BJ (cell line): ENCODE measurements around the gene TBCEL. TPM values are rescaled to one million over a fixed set of nuclear protein-coding genes. Genes with fewer than 3 reads are reported as not detected.

Experiments used
- CTCF ChIA-PET: fragments of 350-600 bp; formaldehyde crosslinking; extraction: SDS; loops from one replicate; lab custom pipeline; 2021; ENCODE audit warnings: antibody characterized with exemption, inconsistent platforms; lab: Yijun Ruan, JAX
- POLR2A ChIA-PET: fragments of 300-600 bp; sonication (Branson Sonifier 250); formaldehyde crosslinking; extraction: SDS; loops from one replicate; lab custom pipeline; 2021; ENCODE audit warnings: antibody characterized with exemption; lab: Charles Lee
- DNase-seq: peaks from one replicate; pipeline ENCODE4 v3.0.0-alpha.2; 2011; ENCODE audit warnings: low read depth
- H3K27me3 ChIP-seq: 2 replicates; pipeline ENCODE4 v1.6.0; 2011; ENCODE audit warnings: low read length; ENCODE audit not compliant: control insufficient read depth, insufficient read depth
- H3K36me3 ChIP-seq: 2 replicates; pipeline ENCODE4 v1.5.1; 2011; ENCODE audit warnings: low read length; ENCODE audit not compliant: control insufficient read depth, insufficient read depth
- H3K4me3 ChIP-seq: 2 replicates; pipeline ENCODE4 v1.5.1; 2011; ENCODE audit warnings: low read depth, mild to moderate bottlenecking, control low read depth, low read length
- polyA plus RNA-seq: library from polyadenylated mRNA; depleted of rRNA; stranded (reverse); fragments of >200 nt; gene quantifications from 2 replicates; pipeline ENCODE4 v1.2.3, GENCODE V29; 2011
- TF ChIP-seq, protein P1 (sequence below): IDR thresholded peaks from 2 replicates; pipeline ENCODE4 v1.5.1; 2011; ENCODE audit warnings: low read depth, mild to moderate bottlenecking, control low read depth, inconsistent platforms, low read length, moderate library complexity; ENCODE audit not compliant: insufficient read depth

Gene TBCEL
- polyA plus RNA-seq, 1 experiment: 8.6 TPM

DNA sequence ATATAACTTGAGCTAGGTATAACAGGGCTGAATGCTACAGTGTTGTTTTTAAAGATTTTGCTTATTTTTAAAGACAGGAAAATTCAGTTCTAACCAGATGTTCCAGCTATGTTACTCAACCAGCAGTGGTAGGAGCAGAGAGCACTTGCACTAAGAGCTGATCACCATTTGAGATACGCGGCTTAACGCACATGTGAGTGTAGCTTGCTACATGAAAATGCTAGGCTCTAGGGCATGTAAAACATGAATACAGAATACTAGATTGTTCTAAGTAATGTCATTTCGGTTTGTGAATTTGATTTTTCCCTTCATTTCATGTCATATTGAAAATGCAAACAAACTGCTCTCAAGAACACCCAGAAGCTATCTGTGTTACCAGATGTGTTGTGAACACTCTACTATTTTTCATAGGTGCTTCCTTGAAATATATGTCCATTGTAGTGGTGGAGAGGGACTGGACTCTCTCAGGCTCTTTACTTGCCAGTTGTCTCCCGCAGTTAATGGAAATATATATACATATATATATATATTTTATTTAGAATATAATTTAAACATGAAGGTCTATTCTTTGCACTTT lies 66.3 kb downstream of the TBCEL start:
- CTCF ChIA-PET: no interaction called here
- H3K36me3 ChIP-seq: peaks cover 2% of the 10 kb centered on the region; the same call in 1 of the 2 replicates
- TF ChIP-seq, protein P1, sequence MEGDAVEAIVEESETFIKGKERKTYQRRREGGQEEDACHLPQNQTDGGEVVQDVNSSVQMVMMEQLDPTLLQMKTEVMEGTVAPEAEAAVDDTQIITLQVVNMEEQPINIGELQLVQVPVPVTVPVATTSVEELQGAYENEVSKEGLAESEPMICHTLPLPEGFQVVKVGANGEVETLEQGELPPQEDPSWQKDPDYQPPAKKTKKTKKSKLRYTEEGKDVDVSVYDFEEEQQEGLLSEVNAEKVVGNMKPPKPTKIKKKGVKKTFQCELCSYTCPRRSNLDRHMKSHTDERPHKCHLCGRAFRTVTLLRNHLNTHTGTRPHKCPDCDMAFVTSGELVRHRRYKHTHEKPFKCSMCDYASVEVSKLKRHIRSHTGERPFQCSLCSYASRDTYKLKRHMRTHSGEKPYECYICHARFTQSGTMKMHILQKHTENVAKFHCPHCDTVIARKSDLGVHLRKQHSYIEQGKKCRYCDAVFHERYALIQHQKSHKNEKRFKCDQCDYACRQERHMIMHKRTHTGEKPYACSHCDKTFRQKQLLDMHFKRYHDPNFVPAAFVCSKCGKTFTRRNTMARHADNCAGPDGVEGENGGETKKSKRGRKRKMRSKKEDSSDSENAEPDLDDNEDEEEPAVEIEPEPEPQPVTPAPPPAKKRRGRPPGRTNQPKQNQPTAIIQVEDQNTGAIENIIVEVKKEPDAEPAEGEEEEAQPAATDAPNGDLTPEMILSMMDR: no peak
- H3K27me3 ChIP-seq: no peaks in the 10 kb centered on the region
- POLR2A ChIA-PET: no interaction called here
- no peak for DNase-seq
- no peak overlapping the region for H3K4me3 ChIP-seq

DNA sequence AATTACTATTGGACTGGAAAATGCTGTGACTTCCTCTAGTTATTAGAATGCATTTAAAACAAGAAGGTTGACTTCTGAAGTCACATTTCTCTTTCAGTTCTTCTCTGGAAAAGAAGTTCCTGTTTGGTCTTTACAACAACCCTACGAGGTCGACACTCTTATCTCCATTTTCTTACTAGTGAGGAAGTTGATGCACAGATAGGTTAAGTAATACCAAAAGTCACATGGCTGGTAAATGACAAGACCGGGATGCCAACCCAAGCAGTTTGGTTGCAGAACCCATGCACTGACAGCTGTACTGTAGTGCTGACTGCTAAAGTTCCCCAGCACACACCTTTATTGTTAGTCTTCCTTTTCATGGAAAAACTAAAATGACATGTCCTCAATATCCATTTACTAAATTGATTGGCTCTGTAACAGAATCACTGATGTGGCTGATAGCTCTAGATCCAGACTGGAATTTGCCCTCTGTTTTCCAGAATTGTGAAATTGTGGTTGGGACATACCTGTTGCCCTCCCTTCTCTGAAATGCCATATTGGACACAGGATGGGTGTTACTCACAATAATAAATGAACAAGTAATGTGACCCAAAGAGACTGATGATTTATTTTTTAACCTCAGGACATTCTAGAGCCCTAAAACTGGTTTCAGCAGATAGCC lies 67.7 kb downstream of the TBCEL start:
- Histone ChIP-seq H3K4me3 (no peak overlapping the region), H3K36me3 (peaks cover 2% of the 10 kb centered on the region; the same call in 1 of the 2 replicates), H3K27me3 (no peaks in the 10 kb centered on the region)
- CTCF ChIA-PET: no interaction called here
- TF ChIP-seq, protein P1: no peak
- POLR2A ChIA-PET: no interaction called here
- DNase-seq: no peak

DNA sequence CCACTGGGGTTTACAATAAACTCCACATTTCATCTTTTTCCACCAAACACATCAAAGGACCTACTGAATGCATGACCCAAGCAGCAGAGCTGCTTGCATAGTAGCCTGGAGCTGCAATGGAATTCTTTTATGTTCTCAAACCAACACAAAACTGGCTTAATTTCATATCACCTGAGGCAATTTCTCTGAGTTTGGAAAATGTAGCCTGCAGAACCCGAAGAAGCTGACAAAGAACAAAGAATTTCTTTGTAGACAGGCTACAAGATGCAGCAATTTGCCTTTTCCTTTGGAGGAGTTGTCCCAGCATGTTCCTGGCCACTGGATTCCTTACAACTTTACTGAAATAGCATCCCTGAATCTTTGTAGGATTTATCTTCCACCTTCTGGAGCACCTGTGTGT lies 71.7 kb downstream of the TBCEL start:
- no peak for DNase-seq
- TF ChIP-seq, protein P1: no peak
- Histone ChIP-seq H3K27me3 (no peaks in the 10 kb centered on the region), H3K4me3 (no peak overlapping the region), H3K36me3 (no peaks in the 10 kb centered on the region)
- CTCF ChIA-PET: no interaction called here
- POLR2A ChIA-PET: no interaction called here

DNA sequence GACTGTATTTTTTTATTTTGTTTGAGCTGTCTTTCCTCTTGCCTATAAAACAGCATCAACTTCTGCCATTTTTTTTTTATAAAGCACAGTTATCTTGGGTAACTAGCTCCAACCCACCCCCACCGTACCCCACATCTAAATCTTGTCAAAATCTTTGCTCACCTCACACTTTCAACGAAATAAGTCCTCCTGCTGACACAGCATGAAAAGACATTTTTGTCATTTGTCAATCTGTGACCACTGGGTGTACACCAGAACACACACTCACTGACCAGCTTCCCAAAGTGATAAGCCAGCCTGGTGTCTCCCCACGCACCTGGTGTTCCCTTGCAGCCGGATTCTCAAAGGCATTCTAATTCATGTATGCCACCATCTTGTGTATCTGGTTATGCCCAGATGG lies 75.5 kb downstream of the TBCEL start:
- Histone ChIP-seq H3K27me3 (peaks cover 2% of the 10 kb centered on the region; the same call in 1 of the 2 replicates), H3K4me3 (no peak overlapping the region), H3K36me3 (no peaks in the 10 kb centered on the region)
- TF ChIP-seq, protein P1: no peak
- no peak for DNase-seq
- CTCF ChIA-PET: interaction anchor here (1.7 kb wide), 1 partner anchor 14 kb away, joined by 7 read pairs; no protein-coding TSS in a partner anchor
- POLR2A ChIA-PET: interaction anchor here (0.6 kb wide), 1 partner anchor 64 kb away, joined by 9 read pairs; no protein-coding TSS in a partner anchor

DNA sequence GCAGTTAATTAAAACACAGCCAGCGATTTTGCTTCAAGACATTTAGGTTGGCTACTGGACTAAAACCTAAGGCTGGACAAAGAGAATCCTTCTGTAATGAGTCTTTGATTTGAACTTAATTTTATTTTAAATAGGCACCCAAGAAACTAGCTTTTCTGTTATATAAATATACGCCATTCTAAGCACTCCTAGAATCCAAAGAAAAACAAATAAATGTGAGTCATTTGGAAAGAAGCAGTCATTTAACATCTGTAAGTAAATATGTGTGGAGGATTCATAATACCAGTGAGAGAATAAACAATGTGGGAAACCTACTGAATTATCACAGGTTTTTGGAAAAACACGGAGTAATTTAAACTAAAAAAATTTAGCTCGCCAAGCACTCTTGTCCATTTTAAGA lies 76.0 kb downstream of the TBCEL start:
- peaks cover 3% of the 10 kb centered on the region; the same call in 1 of the 2 replicates for H3K27me3 ChIP-seq
- CTCF ChIA-PET: interaction anchor here (1.7 kb wide), 1 partner anchor 14 kb away, joined by 7 read pairs; no protein-coding TSS in a partner anchor
- H3K36me3 ChIP-seq: no peaks in the 10 kb centered on the region
- peak; percentile 9 for DNase-seq
- no peak overlapping the region for H3K4me3 ChIP-seq
- POLR2A ChIA-PET: interaction anchor here (0.6 kb wide), 1 partner anchor 65 kb away, joined by 9 read pairs; no protein-coding TSS in a partner anchor
- TF ChIP-seq, protein P1: no peak
